Liver (tissue), 9 donors: Measurements from ENCODE around the gene LIMA1. TPM values are rescaled to one million over a fixed set of nuclear protein-coding genes. Genes with fewer than 3 reads are reported as not detected.

Experiments
- DNase-seq: peaks from one replicate; pipeline ENCODE4 v3.0.0-alpha.2; 2017; ENCODE audit warnings: low spot score
- H3K27ac ChIP-seq, 2 donors: one replicate each; pipeline ENCODE4 v1.7.0; 2013; ENCODE audit warnings: inconsistent platforms in 2 of 2, low read length in 2 of 2, control low read depth in 1 of 2, low read depth in 1 of 2, mild to moderate bottlenecking in 1 of 2
- H3K27me3 ChIP-seq, 4 donors: one replicate each; pipeline versions ENCODE4 v1.6.1 to v1.7.0; 2013; ENCODE audit warnings: low read length in 3 of 4, inconsistent platforms in 1 of 4, mild to moderate bottlenecking in 1 of 4, moderate library complexity in 1 of 4; ENCODE audit not compliant: control insufficient read depth in 4 of 4, insufficient read depth in 4 of 4
- H3K36me3 ChIP-seq, 4 donors: one replicate each; pipeline versions ENCODE4 v1.6.1 to v1.7.0; 2013; ENCODE audit warnings: low read length in 3 of 4, mild to moderate bottlenecking in 3 of 4, low read depth in 1 of 4, moderate library complexity in 1 of 4; ENCODE audit not compliant: control insufficient read depth in 4 of 4, insufficient read depth in 3 of 4
- H3K4me1 ChIP-seq, 4 donors: one replicate each; pipeline versions ENCODE4 v1.6.1 to v1.7.0; 2013; ENCODE audit warnings: low read length in 3 of 4, mild to moderate bottlenecking in 3 of 4, moderate library complexity in 1 of 4; ENCODE audit not compliant: control insufficient read depth in 4 of 4, insufficient read depth in 4 of 4
- H3K4me3 ChIP-seq, 3 donors: one replicate each; pipeline versions ENCODE4 v1.6.1 to v1.7.0; 2013; ENCODE audit warnings: low read length in 3 of 3, control low read depth in 1 of 3, low read depth in 1 of 3, mild to moderate bottlenecking in 1 of 3
- H3K9ac ChIP-seq, 2 donors: one replicate each; pipeline ENCODE4 v1.7.0; 2013; ENCODE audit warnings: low read length in 2 of 2, mild to moderate bottlenecking in 2 of 2, moderate library complexity in 2 of 2, control low read depth in 1 of 2, low read depth in 1 of 2
- H3K9me3 ChIP-seq, 4 donors: one replicate each; pipeline versions ENCODE4 v1.6.1 to v1.7.0; 2013; ENCODE audit warnings: low read length in 3 of 4; ENCODE audit not compliant: control insufficient read depth in 4 of 4
- ATF3 ChIP-seq: IDR thresholded peaks from 2 replicates; pipeline ENCODE4 v1.6.1; 2016; ENCODE audit warnings: antibody characterized with exemption
- EGR1 ChIP-seq, 2 donors: IDR thresholded peaks; 2 replicates each; pipeline ENCODE4 v1.6.1; 2016 to 2018; ENCODE audit warnings: antibody characterized with exemption in 2 of 2, low read depth in 2 of 2
- FOXA1 ChIP-seq: IDR thresholded peaks from 2 replicates; pipeline ENCODE4 v1.6.1; 2016; ENCODE audit warnings: antibody characterized with exemption
- FOXA2 ChIP-seq: IDR thresholded peaks from 2 replicates; pipeline ENCODE4 v1.6.1; 2016; ENCODE audit warnings: antibody characterized with exemption
- GABPA ChIP-seq, 2 donors: IDR thresholded peaks in 1 of 2; conservative IDR thresholded peaks in 1 of 2; 2 replicates each; pipeline ENCODE4 v1.6.1; 2016; ENCODE audit warnings: antibody characterized with exemption in 2 of 2, mild to moderate bottlenecking in 1 of 2, moderate library complexity in 1 of 2
- HNF4A ChIP-seq, 2 donors: conservative IDR thresholded peaks; 2 replicates each; pipeline ENCODE4 v1.6.1; 2016; ENCODE audit warnings: antibody characterized with exemption in 2 of 2, mild to moderate bottlenecking in 2 of 2
- HNF4G ChIP-seq: IDR thresholded peaks from 2 replicates; pipeline ENCODE4 v1.6.1; 2016; ENCODE audit warnings: antibody characterized with exemption
- JUND ChIP-seq, 2 donors: IDR thresholded peaks; 2 replicates each; pipeline ENCODE4 v1.6.1; 2016; ENCODE audit warnings: antibody characterized with exemption in 2 of 2
- MAX ChIP-seq: IDR thresholded peaks from 2 replicates; pipeline ENCODE4 v1.6.1; 2016; ENCODE audit warnings: antibody characterized with exemption
- NR2F2 ChIP-seq: IDR thresholded peaks from 2 replicates; pipeline ENCODE4 v1.6.1; 2016; ENCODE audit warnings: antibody characterized with exemption
- RAD21 ChIP-seq, 2 donors: IDR thresholded peaks; 2 replicates each; pipeline ENCODE4 v1.6.1; 2016; ENCODE audit warnings: antibody characterized with exemption in 2 of 2, mild to moderate bottlenecking in 2 of 2
- RXRA ChIP-seq, 2 donors: IDR thresholded peaks; 2 replicates each; pipeline ENCODE4 v1.6.1; 2017 to 2018; ENCODE audit warnings: antibody characterized with exemption in 2 of 2, mild to moderate bottlenecking in 1 of 2
- SP1 ChIP-seq: IDR thresholded peaks from 2 replicates; pipeline ENCODE4 v1.6.1; 2018; ENCODE audit warnings: antibody characterized with exemption, mild to moderate bottlenecking
- TAF1 ChIP-seq: conservative IDR thresholded peaks from 2 replicates; pipeline ENCODE4 v1.6.1; 2016; ENCODE audit warnings: antibody characterized with exemption, mild to moderate bottlenecking
- YY1 ChIP-seq: IDR thresholded peaks from 2 replicates; pipeline ENCODE4 v1.6.1; 2016; ENCODE audit warnings: antibody characterized with exemption, mild to moderate bottlenecking
- WGBS: extraction: QIAGEN DNeasy Blood & Tissue Kit; methylation state at CpG from one replicate; pipeline ENCODE4 v1.1.7; 2013; 5-methylcytosine and 5-hydroxymethylcytosine counted together
- polyA plus RNA-seq, 2 donors: library from polyadenylated mRNA; stranded (reverse) in 1 of 2; unstranded in 1 of 2; fragments of 200-250 nt in 1 of 2; fragments of >200 nt in 1 of 2; fragmentation: Nextera tagmentation in 1 of 2; extraction: Ambion mirVana in 1 of 2; gene quantifications; one replicate each; pipeline versions ENCODE4 v1.2.1 to v1.2.3, GENCODE V29; 2013 to 2015
- total RNA-seq, 2 donors: library from RNA; depleted of rRNA; stranded (reverse); fragments of >200 nt; gene quantifications; one replicate each; pipeline ENCODE4 v1.2.3, GENCODE V29; 2014
- TF ChIP-seq, protein P1 (sequence below): IDR thresholded peaks from 2 replicates; pipeline ENCODE4 v1.6.1; 2016; ENCODE audit warnings: antibody characterized with exemption, mild to moderate bottlenecking
- TF ChIP-seq, protein P2 (sequence below): fragments of 150-350 bp; IDR thresholded peaks from 2 replicates; pipeline ENCODE4 v1.5.1; 2017; ENCODE audit warnings: improper control_type of control experiment, low read depth, low read length; ENCODE audit not compliant: missing input control
- TF ChIP-seq, protein P3 (sequence below): IDR thresholded peaks from 2 replicates; pipeline ENCODE4 v1.6.1; 2016; ENCODE audit warnings: antibody characterized with exemption
- donor health status: healthy.
- donor health status: healthy.
- donor health status: healthy.
- donor health status: healthy.
- donor health status: healthy.

LIMA1 gene
- 10 to 100 TPM; 13.0 to 17.5 TPM for total RNA-seq
- polyA plus RNA-seq: 10 to 100 TPM in 1 of 2 donors, 1 to 10 TPM in 1; 8.1 to 14.0 TPM

GRCh38 chr12:50283229-50283923, at the start of gene LIMA1:
LIMA1 (minus strand) TSS chr12:50283520; CDS start chr12:50248751, 34,769 bp downstream.
- DNase-seq: peak; percentile 92
- under 1% methylated on average over 52 of the region's 52 CpGs for WGBS
- Histone ChIP-seq H3K27ac (peak within 1 kb of the TSS; percentile 67 to 82), H3K27me3 (no peaks in the 10 kb centered on the region), H3K9me3 (no peaks in the 10 kb centered on the region), H3K36me3 (no peaks in the 10 kb centered on the region), H3K4me3 (peak within 1 kb of the TSS; percentile 57 to 96 (median 92)), H3K9ac (peak within 1 kb of the TSS; percentile 97 to 99), H3K4me1 (peaks cover 6 to 18% (median 7%) of the 10 kb centered on the region in 4 donors)
- TF ChIP-seq RAD21 (IDR thresholded peaks at IDR 0.05): peak in 1 of 2 donors; percentile 64
- TF ChIP-seq EGR1 (IDR thresholded peaks at IDR 0.05; ENCODE audit: low read depth in 2 of 2): no peak
- no peak for TF ChIP-seq HNF4G
- TF ChIP-seq, protein P1, sequence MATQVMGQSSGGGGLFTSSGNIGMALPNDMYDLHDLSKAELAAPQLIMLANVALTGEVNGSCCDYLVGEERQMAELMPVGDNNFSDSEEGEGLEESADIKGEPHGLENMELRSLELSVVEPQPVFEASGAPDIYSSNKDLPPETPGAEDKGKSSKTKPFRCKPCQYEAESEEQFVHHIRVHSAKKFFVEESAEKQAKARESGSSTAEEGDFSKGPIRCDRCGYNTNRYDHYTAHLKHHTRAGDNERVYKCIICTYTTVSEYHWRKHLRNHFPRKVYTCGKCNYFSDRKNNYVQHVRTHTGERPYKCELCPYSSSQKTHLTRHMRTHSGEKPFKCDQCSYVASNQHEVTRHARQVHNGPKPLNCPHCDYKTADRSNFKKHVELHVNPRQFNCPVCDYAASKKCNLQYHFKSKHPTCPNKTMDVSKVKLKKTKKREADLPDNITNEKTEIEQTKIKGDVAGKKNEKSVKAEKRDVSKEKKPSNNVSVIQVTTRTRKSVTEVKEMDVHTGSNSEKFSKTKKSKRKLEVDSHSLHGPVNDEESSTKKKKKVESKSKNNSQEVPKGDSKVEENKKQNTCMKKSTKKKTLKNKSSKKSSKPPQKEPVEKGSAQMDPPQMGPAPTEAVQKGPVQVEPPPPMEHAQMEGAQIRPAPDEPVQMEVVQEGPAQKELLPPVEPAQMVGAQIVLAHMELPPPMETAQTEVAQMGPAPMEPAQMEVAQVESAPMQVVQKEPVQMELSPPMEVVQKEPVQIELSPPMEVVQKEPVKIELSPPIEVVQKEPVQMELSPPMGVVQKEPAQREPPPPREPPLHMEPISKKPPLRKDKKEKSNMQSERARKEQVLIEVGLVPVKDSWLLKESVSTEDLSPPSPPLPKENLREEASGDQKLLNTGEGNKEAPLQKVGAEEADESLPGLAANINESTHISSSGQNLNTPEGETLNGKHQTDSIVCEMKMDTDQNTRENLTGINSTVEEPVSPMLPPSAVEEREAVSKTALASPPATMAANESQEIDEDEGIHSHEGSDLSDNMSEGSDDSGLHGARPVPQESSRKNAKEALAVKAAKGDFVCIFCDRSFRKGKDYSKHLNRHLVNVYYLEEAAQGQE: no peak
- TF ChIP-seq YY1: peak; percentile 24
- no peak for TF ChIP-seq HNF4A (conservative IDR thresholded peaks at IDR 0.05)
- no peak for TF ChIP-seq FOXA1
- TF ChIP-seq FOXA2: no peak
- no peak for TF ChIP-seq MAX
- TF ChIP-seq GABPA (IDR thresholded peaks at IDR 0.05 in 1 of 2, conservative IDR thresholded peaks at IDR 0.05 in 1 of 2): no peak
- TF ChIP-seq JUND (IDR thresholded peaks at IDR 0.05): no peak
- TF ChIP-seq, protein P2, sequence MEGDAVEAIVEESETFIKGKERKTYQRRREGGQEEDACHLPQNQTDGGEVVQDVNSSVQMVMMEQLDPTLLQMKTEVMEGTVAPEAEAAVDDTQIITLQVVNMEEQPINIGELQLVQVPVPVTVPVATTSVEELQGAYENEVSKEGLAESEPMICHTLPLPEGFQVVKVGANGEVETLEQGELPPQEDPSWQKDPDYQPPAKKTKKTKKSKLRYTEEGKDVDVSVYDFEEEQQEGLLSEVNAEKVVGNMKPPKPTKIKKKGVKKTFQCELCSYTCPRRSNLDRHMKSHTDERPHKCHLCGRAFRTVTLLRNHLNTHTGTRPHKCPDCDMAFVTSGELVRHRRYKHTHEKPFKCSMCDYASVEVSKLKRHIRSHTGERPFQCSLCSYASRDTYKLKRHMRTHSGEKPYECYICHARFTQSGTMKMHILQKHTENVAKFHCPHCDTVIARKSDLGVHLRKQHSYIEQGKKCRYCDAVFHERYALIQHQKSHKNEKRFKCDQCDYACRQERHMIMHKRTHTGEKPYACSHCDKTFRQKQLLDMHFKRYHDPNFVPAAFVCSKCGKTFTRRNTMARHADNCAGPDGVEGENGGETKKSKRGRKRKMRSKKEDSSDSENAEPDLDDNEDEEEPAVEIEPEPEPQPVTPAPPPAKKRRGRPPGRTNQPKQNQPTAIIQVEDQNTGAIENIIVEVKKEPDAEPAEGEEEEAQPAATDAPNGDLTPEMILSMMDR: peak; percentile 35
- no peak for TF ChIP-seq NR2F2
- TF ChIP-seq SP1: no peak
- TF ChIP-seq, protein P3, sequence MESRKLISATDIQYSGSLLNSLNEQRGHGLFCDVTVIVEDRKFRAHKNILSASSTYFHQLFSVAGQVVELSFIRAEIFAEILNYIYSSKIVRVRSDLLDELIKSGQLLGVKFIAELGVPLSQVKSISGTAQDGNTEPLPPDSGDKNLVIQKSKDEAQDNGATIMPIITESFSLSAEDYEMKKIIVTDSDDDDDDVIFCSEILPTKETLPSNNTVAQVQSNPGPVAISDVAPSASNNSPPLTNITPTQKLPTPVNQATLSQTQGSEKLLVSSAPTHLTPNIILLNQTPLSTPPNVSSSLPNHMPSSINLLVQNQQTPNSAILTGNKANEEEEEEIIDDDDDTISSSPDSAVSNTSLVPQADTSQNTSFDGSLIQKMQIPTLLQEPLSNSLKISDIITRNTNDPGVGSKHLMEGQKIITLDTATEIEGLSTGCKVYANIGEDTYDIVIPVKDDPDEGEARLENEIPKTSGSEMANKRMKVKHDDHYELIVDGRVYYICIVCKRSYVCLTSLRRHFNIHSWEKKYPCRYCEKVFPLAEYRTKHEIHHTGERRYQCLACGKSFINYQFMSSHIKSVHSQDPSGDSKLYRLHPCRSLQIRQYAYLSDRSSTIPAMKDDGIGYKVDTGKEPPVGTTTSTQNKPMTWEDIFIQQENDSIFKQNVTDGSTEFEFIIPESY: no peak
- TF ChIP-seq ATF3: no peak
- peak; percentile 20 for TF ChIP-seq TAF1
- TF ChIP-seq RXRA (IDR thresholded peaks at IDR 0.05): no peak
